GM10266 (cell line): ENCODE data around the gene CAMTA1.
A peak's percentile ranks its signal among the peaks of the same experiment; 100 is the strongest.

Experiments
- DNase-seq: peaks from one replicate; pipeline ENCODE4 v3.0.0; 2012; ENCODE audit errors: extremely low spot score
- TF ChIP-seq, protein P1 (sequence below): IDR thresholded peaks from 2 replicates; pipeline ENCODE4 v1.5.1; 2012; ENCODE audit warnings: mild to moderate bottlenecking, low read depth; ENCODE audit not compliant: control insufficient read depth, insufficient read depth; ENCODE audit errors: missing control alignments

CAMTA1 gene

DNA sequence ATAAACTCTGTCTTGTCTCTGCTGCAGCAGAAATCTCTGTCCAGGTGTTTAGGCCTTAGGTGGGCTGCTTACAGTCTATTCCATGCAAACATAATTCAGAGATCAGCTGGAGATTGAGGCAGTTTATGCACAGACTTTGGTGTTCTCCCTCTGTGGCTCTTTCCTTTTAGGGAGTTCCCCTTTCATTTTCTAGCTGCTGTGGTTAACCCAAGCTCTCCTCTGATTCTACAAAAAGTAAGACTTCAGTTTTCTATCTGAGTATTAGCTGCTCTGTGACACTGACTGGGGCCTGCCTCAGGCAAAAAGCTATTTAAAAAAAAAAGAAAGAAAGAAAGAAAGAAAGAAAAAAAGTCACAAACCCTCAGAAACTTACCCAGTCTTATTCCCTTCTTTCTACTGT lies 211.1 kb downstream of the CAMTA1 start:
- TF ChIP-seq, protein P1, sequence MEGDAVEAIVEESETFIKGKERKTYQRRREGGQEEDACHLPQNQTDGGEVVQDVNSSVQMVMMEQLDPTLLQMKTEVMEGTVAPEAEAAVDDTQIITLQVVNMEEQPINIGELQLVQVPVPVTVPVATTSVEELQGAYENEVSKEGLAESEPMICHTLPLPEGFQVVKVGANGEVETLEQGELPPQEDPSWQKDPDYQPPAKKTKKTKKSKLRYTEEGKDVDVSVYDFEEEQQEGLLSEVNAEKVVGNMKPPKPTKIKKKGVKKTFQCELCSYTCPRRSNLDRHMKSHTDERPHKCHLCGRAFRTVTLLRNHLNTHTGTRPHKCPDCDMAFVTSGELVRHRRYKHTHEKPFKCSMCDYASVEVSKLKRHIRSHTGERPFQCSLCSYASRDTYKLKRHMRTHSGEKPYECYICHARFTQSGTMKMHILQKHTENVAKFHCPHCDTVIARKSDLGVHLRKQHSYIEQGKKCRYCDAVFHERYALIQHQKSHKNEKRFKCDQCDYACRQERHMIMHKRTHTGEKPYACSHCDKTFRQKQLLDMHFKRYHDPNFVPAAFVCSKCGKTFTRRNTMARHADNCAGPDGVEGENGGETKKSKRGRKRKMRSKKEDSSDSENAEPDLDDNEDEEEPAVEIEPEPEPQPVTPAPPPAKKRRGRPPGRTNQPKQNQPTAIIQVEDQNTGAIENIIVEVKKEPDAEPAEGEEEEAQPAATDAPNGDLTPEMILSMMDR = no peak
- peak; percentile 69 for DNase-seq

DNA sequence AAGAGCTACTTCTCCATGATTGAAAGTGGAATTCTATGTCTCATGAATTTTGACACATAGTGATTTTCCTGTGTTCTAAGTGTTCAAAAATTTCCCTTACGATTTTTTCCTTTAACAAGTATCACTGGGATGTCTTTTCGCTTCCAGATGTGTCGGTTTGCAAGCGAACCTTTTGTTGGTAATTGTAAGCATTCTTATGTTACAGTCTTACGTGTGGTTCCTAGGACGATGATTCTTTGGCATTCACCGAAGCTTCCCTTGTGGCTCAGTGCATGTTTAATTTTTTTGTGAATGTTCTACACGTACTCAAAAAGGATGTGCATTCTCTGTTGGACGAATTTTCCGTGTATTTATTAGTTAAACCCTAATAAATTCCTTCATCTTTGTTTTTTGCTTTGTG lies 211.6 kb downstream of the CAMTA1 start:
- DNase-seq = no peak
- TF ChIP-seq, protein P1 = no peak

DNA sequence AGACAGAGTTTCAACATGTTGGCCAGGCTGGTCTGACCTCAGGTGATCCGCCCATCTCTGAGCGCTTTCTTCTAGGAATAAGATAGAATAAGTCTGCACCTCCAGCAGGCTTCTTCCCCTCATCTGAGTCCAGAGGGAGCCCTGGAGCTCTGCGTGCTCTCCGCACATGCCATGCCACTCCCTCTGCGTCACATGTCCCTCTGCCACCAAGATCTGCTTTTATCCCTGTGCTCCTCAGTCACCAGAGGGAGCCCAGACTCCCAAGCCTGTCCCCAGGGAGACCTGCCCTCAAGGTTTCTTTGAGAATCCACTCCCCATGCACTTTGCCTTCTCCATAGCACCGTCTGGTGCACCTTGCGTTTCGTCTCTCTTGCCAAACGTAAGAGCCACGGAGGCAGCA lies 213.0 kb downstream of the CAMTA1 start:
- TF ChIP-seq, protein P1 = no peak
- no peak for DNase-seq

DNA sequence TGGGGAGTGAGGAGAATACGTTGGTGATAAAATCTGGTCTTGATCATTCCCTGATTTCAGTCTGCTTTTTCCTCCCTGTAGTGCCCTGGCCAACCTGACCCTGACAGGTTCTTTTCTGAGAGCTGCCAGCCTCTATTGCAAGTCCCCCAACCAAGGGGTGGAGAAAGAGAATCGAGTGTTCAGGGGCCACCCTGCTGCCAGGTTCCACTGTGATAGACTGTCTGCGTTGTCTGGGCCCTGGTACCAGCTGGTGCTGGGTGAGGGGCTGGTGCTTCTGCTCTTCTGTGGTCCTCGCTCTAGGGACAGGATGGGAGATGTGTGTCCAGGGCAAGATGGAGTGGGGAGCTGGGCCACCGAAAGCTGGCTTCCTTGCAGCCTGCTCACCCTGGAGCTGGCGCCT lies 214.6 kb downstream of the CAMTA1 start:
- no peak for DNase-seq
- TF ChIP-seq, protein P1 = no peak

DNA sequence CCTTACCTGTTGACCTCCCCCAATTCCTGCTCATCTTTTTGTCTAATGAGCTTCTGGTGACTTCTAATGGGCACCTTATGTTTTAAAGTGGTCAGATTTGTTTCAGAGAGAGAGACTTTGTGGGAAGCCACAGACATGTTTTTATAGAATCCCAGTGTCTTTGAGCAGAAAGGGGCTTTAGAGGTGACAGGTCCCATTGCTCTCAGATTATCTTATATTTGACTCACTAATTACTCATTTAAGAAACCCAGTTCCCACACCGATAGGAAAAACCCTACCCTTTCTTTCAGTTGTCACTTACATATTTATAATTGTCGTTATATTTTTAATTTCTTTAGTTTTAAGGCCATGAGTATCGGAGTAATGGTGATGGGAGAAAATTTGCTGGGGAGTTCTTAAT lies 215.5 kb downstream of the CAMTA1 start:
- TF ChIP-seq, protein P1 = no peak
- DNase-seq = no peak

DNA sequence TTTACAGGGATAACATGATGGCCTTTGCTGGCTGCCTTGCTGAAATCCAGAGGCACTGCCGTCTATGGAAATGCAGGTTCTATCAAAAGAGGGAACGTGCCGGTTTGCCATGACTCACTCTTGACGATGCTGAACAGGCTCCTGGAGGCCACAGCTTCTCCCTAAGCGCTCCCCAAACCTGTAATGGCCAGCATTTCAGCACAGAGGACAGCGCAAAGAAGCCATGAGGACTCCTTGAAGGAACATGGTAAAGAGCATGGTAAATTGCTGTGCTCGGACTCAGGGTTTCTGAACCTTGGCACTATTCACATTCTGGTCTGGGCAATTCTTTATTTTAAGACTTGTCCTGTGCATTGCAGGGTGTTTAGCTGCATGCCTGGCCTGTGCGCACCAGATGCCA lies 217.5 kb downstream of the CAMTA1 start:
- TF ChIP-seq, protein P1 = no peak
- no peak for DNase-seq

DNA sequence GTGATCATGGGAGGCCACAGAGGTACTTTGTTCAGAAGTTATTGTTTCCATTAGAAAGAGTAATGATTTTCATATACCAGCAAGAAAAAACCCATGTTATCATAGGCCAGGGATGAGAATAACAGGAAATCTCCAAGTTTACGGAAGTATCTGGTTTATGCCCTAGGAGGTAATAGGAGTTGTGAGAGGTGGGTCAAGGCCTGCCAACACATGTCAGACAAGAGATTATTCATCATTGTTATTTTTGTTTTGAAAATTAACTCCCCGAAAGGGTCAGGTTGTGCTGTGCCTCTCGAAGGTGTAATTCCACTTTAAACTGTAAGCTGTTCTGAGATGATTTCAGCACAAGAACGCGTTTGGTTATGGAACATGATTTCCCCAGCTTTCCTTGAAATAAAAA lies 218.4 kb downstream of the CAMTA1 start:
- no peak for DNase-seq
- TF ChIP-seq, protein P1 = no peak
